ENCODE measurements around the gene TCF7L1. TPM values are rescaled to one million over a fixed set of nuclear protein-coding genes. Genes with fewer than 3 reads are reported as not detected.

TCF7L1 gene
- total RNA-seq, 4 donors from 2014 or later = 1.1 to 3.9 (median 2.8) TPM

DNA sequence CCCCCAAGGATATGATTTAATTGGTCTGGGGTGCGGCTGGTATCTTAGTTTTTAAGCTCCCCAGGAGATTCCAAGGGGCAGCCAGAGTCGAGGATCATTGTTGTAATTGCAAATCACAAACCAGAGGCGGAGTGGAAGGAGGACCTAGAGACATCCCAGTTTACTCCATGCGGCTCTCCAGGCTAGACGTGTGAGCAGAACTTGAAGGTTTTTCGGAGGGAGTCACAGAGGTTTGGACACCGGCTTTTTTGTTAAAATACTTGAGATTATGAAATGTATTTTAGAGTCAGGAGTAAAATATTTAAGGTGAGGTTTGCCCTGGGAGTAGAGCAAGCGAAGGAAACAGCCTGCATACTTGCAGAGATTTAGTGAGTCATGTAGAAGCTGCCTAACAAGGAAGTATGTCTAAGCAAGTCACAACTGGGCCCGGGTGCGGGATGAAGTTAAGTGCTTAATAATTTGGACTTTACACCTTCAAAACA, 155.1 kb downstream of the TCF7L1 start:
- H3K27ac ChIP-seq = no peak overlapping the region
- in situ Hi-C loops (cut with MboI; ENCODE audit: low sequenced_read_pairs in 4 of 4) (loop anchor here in 3 of 4 donors (5.0 to 25.0 kb wide), 4 partner anchors 163 to 801 kb away; no protein-coding TSS in a partner anchor), intact Hi-C loops (cut with DNase I; ENCODE audit: low total_unique reads) (loop anchor here (5.0 kb wide), 1 partner anchor 221 kb away; no protein-coding TSS in a partner anchor)
- DNase-seq = no peak
- no peak overlapping the region for H3K4me3 ChIP-seq
- TF ChIP-seq, protein P1, sequence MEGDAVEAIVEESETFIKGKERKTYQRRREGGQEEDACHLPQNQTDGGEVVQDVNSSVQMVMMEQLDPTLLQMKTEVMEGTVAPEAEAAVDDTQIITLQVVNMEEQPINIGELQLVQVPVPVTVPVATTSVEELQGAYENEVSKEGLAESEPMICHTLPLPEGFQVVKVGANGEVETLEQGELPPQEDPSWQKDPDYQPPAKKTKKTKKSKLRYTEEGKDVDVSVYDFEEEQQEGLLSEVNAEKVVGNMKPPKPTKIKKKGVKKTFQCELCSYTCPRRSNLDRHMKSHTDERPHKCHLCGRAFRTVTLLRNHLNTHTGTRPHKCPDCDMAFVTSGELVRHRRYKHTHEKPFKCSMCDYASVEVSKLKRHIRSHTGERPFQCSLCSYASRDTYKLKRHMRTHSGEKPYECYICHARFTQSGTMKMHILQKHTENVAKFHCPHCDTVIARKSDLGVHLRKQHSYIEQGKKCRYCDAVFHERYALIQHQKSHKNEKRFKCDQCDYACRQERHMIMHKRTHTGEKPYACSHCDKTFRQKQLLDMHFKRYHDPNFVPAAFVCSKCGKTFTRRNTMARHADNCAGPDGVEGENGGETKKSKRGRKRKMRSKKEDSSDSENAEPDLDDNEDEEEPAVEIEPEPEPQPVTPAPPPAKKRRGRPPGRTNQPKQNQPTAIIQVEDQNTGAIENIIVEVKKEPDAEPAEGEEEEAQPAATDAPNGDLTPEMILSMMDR (IDR thresholded peaks at IDR 0.05 in 4 of 5, conservative IDR thresholded peaks at IDR 0.05 in 1 of 5) = no peak
- TF ChIP-seq POLR2A (IDR thresholded peaks at IDR 0.05) = no peak
- no peaks in the 10 kb centered on the region for H3K27me3 ChIP-seq
- H3K36me3 ChIP-seq = peaks cover 0 to 3% of the 10 kb centered on the region in 2 donors
- no peak for ATAC-seq
- H3K4me1 ChIP-seq = no peaks in the 10 kb centered on the region
- no peaks in the 10 kb centered on the region for H3K9me3 ChIP-seq

DNA sequence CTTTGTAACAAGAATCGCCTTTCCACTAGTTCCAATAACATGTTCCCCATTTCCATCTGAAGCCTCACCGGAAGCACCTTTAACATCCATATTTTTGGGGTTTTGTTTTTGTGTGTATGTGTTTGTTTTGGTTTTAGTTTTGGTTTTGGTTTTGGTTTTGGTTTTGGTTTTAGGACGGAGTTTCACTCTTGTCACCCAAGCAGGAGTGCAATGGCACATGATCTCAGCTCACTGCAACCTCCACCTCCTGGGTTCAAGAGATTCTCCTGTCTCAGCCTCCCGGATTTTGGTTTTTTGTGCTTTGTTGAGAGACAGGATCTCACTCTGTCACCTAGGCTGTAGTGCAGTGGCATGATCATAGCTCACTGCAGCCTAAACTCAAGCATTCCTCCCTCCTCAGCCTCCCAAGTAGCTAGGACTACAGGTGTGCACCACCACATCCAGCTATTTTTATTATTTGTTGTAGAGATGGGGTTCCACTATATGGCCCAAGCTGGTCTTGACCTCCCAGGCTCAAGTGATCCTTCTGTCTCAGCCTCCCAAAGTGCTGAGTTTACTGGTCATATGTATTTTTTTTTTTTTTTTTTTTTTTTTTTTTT, 158.3 kb downstream of the TCF7L1 start:
- H3K27me3 ChIP-seq = no peaks in the 10 kb centered on the region
- intact Hi-C loops (cut with DNase I; ENCODE audit: low total_unique reads) (no loop called here), in situ Hi-C loops (cut with MboI; ENCODE audit: low sequenced_read_pairs in 4 of 4) (loop anchor here in 3 of 4 donors (5.0 to 25.0 kb wide), 4 partner anchors 164 to 804 kb away; no protein-coding TSS in a partner anchor)
- peak overlapping the region in 1 of 4 donors; percentile 3 for H3K4me3 ChIP-seq
- peak overlapping the region in 2 of 4 donors; percentile 3 to 21 for H3K27ac ChIP-seq
- ATAC-seq = no peak
- DNase-seq = no peak
- no peak for TF ChIP-seq POLR2A (IDR thresholded peaks at IDR 0.05)
- TF ChIP-seq, protein P1 (IDR thresholded peaks at IDR 0.05 in 4 of 5, conservative IDR thresholded peaks at IDR 0.05 in 1 of 5) = no peak
- H3K4me1 ChIP-seq = no peaks in the 10 kb centered on the region
- H3K9me3 ChIP-seq = no peaks in the 10 kb centered on the region
- H3K36me3 ChIP-seq = peaks cover 0 to 3% of the 10 kb centered on the region in 2 donors

DNA sequence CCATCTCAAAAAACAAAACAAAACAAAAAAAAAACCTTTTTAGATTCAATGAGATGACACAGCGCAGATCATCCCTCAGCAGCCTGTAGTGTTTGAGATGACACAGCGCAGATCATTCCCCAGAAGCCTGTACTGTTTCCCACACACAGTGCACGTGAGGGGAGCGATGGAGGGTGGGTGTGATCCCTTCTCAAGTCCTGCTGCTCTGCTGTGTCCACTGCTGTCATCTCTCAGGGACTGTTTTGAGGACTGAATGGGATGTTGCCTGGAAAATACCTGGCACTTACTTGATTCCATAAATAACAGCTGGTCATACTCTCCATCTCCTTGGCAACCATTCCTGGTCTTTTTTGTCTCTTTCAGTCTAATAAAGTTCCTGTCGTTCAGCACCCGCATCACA, 168.9 kb downstream of the TCF7L1 start:
- Histone ChIP-seq H3K9me3 (no peaks in the 10 kb centered on the region), H3K27me3 (no peaks in the 10 kb centered on the region), H3K4me1 (peaks cover 4 to 6% of the 10 kb centered on the region in 2 donors), H3K4me3 (no peak overlapping the region), H3K27ac (no peak overlapping the region), H3K36me3 (peaks cover 0 to 12% of the 10 kb centered on the region in 2 donors)
- ATAC-seq = no peak
- no peak for DNase-seq
- TF ChIP-seq POLR2A (IDR thresholded peaks at IDR 0.05) = no peak
- TF ChIP-seq, protein P1 (IDR thresholded peaks at IDR 0.05 in 4 of 5, conservative IDR thresholded peaks at IDR 0.05 in 1 of 5) = no peak
- in situ Hi-C loops (cut with MboI; ENCODE audit: low sequenced_read_pairs in 4 of 4) (no loop called here), intact Hi-C loops (cut with DNase I; ENCODE audit: low total_unique reads) (loop anchor here (5.0 kb wide), 1 partner anchor 375 kb away; no protein-coding TSS in a partner anchor)

DNA sequence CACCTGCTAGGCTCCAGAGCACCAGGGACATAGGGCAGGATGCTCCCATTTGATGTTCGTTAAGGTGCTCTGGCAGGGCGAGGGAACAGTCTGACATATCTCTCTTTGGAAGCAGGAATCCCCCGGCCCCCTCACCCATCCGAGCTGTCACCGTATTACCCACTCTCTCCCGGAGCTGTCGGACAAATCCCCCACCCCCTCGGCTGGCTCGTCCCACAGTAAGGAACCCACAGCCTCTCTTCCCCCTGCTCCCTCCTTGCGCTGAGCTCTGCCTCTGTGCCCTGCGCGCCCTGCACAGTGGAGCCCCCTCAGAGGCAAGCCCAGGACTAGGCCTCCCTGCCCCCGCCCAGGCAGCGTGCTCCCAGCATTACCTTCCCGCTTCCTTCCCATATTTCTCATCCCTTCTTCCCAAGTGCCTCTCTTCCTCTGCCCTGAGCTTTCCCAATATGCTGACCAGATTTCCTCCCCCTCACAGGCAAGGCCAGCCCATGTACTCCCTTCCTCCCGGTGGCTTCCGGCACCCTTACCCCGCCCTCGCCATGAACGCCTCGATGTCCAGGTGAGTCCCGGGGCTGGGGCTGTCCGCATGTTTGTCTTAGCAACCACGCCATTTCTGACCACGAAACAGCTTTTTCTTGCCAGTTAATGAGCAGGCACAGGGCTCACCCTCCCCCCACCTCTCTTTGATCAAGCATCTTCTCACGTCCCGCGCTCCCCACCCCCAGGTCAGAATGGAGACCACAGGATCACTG, 170.8 kb downstream of the TCF7L1 start:
- H3K27ac ChIP-seq = no peak overlapping the region
- TF ChIP-seq, protein P1 (IDR thresholded peaks at IDR 0.05 in 4 of 5, conservative IDR thresholded peaks at IDR 0.05 in 1 of 5) = no peak
- no peak for TF ChIP-seq POLR2A (IDR thresholded peaks at IDR 0.05)
- no peak for DNase-seq
- no peaks in the 10 kb centered on the region for H3K27me3 ChIP-seq
- peaks cover 0 to 17% of the 10 kb centered on the region in 2 donors for H3K36me3 ChIP-seq
- no peaks in the 10 kb centered on the region for H3K9me3 ChIP-seq
- H3K4me3 ChIP-seq = no peak overlapping the region
- peaks cover 6 to 10% of the 10 kb centered on the region in 2 donors for H3K4me1 ChIP-seq
- intact Hi-C loops (cut with DNase I; ENCODE audit: low total_unique reads) (loop anchor here (5.0 kb wide), 1 partner anchor 377 kb away; no protein-coding TSS in a partner anchor), in situ Hi-C loops (cut with MboI; ENCODE audit: low sequenced_read_pairs in 4 of 4) (no loop called here)
- ATAC-seq = no peak
